HepG2 (cell line): ENCODE data around the gene TTC31. TPM values are rescaled to one million over a fixed set of nuclear protein-coding genes. Genes with fewer than 3 reads are reported as not detected.
A peak's percentile ranks its signal among the peaks of the same experiment; 100 is the strongest.

ENCODE experiments used
- AHR ChIP-seq: IDR thresholded peaks from 2 replicates; pipeline ENCODE4 v1.6.1; 2018; ENCODE audit warnings: missing genetic modification reagents, missing compliant biosample characterization
- BORCS8-MEF2B ChIP-seq: sonication (generic); formaldehyde crosslinking; IDR thresholded peaks from 2 replicates; pipeline ENCODE4 v1.8.0; 2022; ENCODE audit warnings: mild to moderate bottlenecking, missing genetic modification reagents
- ESRRA ChIP-seq: sonication (generic); formaldehyde crosslinking; IDR thresholded peaks from 2 replicates; pipeline ENCODE4 v1.5.1; 2020; ENCODE audit warnings: mild to moderate bottlenecking, low read depth, missing genetic modification reagents
- GABPA ChIP-seq, 2 experiments: IDR thresholded peaks; 2 replicates each; pipeline ENCODE4 v1.6.1; 2011 to 2016; ENCODE audit warnings: low read depth in 2 of 2, low read length in 1 of 2, missing biosample characterization in 1 of 2, missing genetic modification characterization in 1 of 2
- KAT7 ChIP-seq: IDR thresholded peaks from 2 replicates; pipeline ENCODE4 v1.6.1; 2018; ENCODE audit warnings: borderline replicate concordance, missing compliant biosample characterization
- MAZ ChIP-seq, 2 experiments: sonication (generic) in 1 of 2; formaldehyde crosslinking in 1 of 2; IDR thresholded peaks; 2 replicates each; pipeline versions ENCODE4 v1.5.0 to v1.6.1; 2012 to 2020; ENCODE audit warnings: low read depth in 2 of 2, mild to moderate bottlenecking in 2 of 2, borderline replicate concordance in 1 of 2, improper control_type of control experiment in 1 of 2, low read length in 1 of 2, missing genetic modification reagents in 1 of 2, moderate library complexity in 1 of 2
- MYC ChIP-seq: sonication (generic); formaldehyde crosslinking; IDR thresholded peaks from 2 replicates; pipeline ENCODE4 v1.9.0; 2021; ENCODE audit warnings: missing genetic modification reagents, borderline replicate concordance
- RORA ChIP-seq: sonication (generic); formaldehyde crosslinking; IDR thresholded peaks from 2 replicates; pipeline ENCODE4 v1.5.0; 2020; ENCODE audit warnings: mild to moderate bottlenecking, missing genetic modification reagents, moderate library complexity
- SALL1 ChIP-seq: sonication (generic); formaldehyde crosslinking; IDR thresholded peaks from 2 replicates; pipeline ENCODE4 v1.8.0; 2022; ENCODE audit warnings: mild to moderate bottlenecking, missing genetic modification reagents
- SP4 ChIP-seq: sonication (generic); formaldehyde crosslinking; IDR thresholded peaks from 2 replicates; pipeline ENCODE4 v1.8.1; 2023; ENCODE audit warnings: mild to moderate bottlenecking, missing genetic modification reagents
- ZMYM4 ChIP-seq: sonication (generic); formaldehyde crosslinking; IDR thresholded peaks from 2 replicates; pipeline ENCODE4 v1.8.1; 2023; ENCODE audit warnings: mild to moderate bottlenecking, missing genetic modification reagents
- ZNF550 ChIP-seq: sonication (generic); formaldehyde crosslinking; IDR thresholded peaks from 2 replicates; pipeline ENCODE4 v1.4.0; 2020; ENCODE audit warnings: mild to moderate bottlenecking, missing genetic modification reagents, borderline replicate concordance
- ZNF615 ChIP-seq: sonication (generic); formaldehyde crosslinking; IDR thresholded peaks from 2 replicates; pipeline ENCODE4 v1.5.0; 2020; ENCODE audit warnings: mild to moderate bottlenecking, missing genetic modification reagents, borderline replicate concordance
- ZNF772 ChIP-seq: sonication (generic); formaldehyde crosslinking; IDR thresholded peaks from 2 replicates; pipeline ENCODE4 v1.5.0; 2020; ENCODE audit warnings: mild to moderate bottlenecking, missing genetic modification reagents
- ZNF850 ChIP-seq: sonication (generic); formaldehyde crosslinking; conservative IDR thresholded peaks from 2 replicates; pipeline ENCODE4 v1.9.0; 2021; ENCODE audit warnings: mild to moderate bottlenecking, missing genetic modification reagents
- ZSCAN21 ChIP-seq: sonication (generic); formaldehyde crosslinking; IDR thresholded peaks from 2 replicates; pipeline ENCODE4 v1.8.0; 2022; ENCODE audit warnings: mild to moderate bottlenecking, missing genetic modification reagents, moderate library complexity, borderline replicate concordance
- ZSCAN25 ChIP-seq: sonication (generic); formaldehyde crosslinking; IDR thresholded peaks from 2 replicates; pipeline ENCODE4 v1.8.0; 2022; ENCODE audit warnings: mild to moderate bottlenecking, missing genetic modification reagents
- ZSCAN9 ChIP-seq: IDR thresholded peaks from 2 replicates; pipeline ENCODE4 v1.6.1; 2016; ENCODE audit warnings: borderline replicate concordance
- polyA plus RNA-seq, 8 experiments: library from polyadenylated mRNA; depleted of rRNA in 3 of 8; stranded (reverse) in 7 of 8; unstranded in 1 of 8; fragments of >200 nt; fragmentation: Illumina TruSeq in 4 of 8; extraction: Trizol in 4 of 8; gene quantifications; 2 replicates each; pipeline versions ENCODE4 v1.2.1 to v1.2.3, GENCODE V29; 2011 to 2016; ENCODE audit warnings: low read depth in 4 of 8, missing spikeins in 1 of 8, mixed read lengths in 1 of 8; ENCODE audit not compliant: insufficient read depth in 1 of 8
- total RNA-seq, 5 experiments: library from RNA; depleted of rRNA; stranded (reverse); fragments of >200 nt; fragmentation: Illumina TruSeq; extraction: Trizol; gene quantifications; 2 replicates each; pipeline ENCODE4 v1.2.3, GENCODE V29; 2016; ENCODE audit warnings: low read depth in 1 of 5
- TF ChIP-seq, protein P1 (sequence below): sonication (generic); formaldehyde crosslinking; IDR thresholded peaks from 2 replicates; pipeline ENCODE4 v1.8.1; 2023; ENCODE audit warnings: mild to moderate bottlenecking, missing genetic modification reagents
- TF ChIP-seq, protein P2 (sequence below): sonication (generic); formaldehyde crosslinking; IDR thresholded peaks from 2 replicates; pipeline ENCODE4 v1.4.0; 2020; ENCODE audit warnings: mild to moderate bottlenecking, low read depth, missing genetic modification reagents
- TF ChIP-seq, protein P3 (sequence below): sonication (generic); formaldehyde crosslinking; IDR thresholded peaks from 2 replicates; pipeline ENCODE4 v1.5.0; 2020; ENCODE audit warnings: mild to moderate bottlenecking, missing genetic modification reagents, borderline replicate concordance
- TF ChIP-seq, protein P4 (sequence below): sonication (generic); formaldehyde crosslinking; IDR thresholded peaks from 2 replicates; pipeline ENCODE4 v1.4.0; 2020; ENCODE audit warnings: mild to moderate bottlenecking, missing genetic modification reagents

TTC31 gene
- total and polyA plus RNA-seq, 2 of the 13 experiments (the other 11 are each of a cell fraction or from before 2014, with no cell fraction given), result 28.3 to 39.5 TPM

DNA sequence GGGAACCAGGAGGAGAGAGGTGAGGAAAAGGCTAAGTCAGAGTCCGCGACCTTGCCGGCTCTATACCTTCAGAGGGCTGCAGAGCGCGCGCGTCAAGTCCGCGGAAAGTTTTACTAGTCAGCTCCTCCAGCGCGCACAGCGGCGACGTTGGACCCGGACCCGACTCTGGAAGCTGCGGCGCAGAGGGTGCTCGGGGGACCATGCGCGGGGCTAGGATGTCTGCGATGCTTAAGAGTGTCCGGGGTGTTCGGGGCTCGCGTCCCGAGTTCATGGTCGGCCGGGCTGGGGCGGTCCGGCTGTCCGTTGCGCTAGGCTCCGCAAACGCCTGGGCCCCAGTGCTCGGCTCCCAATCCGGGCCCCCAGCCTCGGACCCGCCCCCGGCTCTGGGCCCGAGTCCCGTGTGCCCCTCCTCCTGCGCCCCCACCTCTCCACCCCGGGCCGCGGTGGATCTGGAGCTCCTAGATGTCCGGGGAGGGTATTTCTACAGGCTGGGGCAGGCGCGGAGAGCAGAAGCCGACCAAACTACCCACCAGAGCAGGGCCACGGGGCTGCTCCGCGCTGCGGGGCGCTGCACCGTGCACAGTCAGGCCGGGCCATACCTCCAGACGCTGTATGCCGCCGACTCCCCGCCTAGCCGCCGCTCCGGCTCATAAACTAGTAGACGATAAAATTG is 16.5 kb downstream of the TTC31 start, which contains the start of gene LBX2 (continued):
- TF ChIP-seq, protein P1, sequence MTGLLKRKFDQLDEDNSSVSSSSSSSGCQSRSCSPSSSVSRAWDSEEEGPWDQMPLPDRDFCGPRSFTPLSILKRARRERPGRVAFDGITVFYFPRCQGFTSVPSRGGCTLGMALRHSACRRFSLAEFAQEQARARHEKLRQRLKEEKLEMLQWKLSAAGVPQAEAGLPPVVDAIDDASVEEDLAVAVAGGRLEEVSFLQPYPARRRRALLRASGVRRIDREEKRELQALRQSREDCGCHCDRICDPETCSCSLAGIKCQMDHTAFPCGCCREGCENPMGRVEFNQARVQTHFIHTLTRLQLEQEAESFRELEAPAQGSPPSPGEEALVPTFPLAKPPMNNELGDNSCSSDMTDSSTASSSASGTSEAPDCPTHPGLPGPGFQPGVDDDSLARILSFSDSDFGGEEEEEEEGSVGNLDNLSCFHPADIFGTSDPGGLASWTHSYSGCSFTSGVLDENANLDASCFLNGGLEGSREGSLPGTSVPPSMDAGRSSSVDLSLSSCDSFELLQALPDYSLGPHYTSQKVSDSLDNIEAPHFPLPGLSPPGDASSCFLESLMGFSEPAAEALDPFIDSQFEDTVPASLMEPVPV (CRISPR knock-in tag), result 0 out of 2 replicates have a peak, but pooled peaks have one; percentile 53
- TF ChIP-seq ZSCAN21 (CRISPR knock-in tag) (0 out of 2 replicates have a peak, but pooled peaks have one; percentile 15), SP4 (CRISPR knock-in tag) (0 out of 2 replicates have a peak, but pooled peaks have one; percentile 1), BORCS8-MEF2B (CRISPR knock-in tag) (no peak; the same call in 1 of the 2 replicates), KAT7 (CRISPR knock-in tag) (0 out of 2 replicates have a peak, but pooled peaks have one; percentile 19), ZNF772 (CRISPR knock-in tag) (peak; percentile 26; the same call in 1 of the 2 replicates), ZSCAN25 (CRISPR knock-in tag) (no peak), ZMYM4 (peak; percentile 5; the same call in 1 of the 2 replicates), MYC (CRISPR knock-in tag) (0 out of 2 replicates have a peak, but pooled peaks have one; percentile 7), RORA (CRISPR knock-in tag) (no peak), ZNF615 (CRISPR knock-in tag) (no peak), GABPA (IDR thresholded peaks at IDR 0.05; ENCODE audit: low read depth, low read length) (no peak), GABPA (CRISPR knock-in tag; IDR thresholded peaks at IDR 0.05; ENCODE audit: low read depth) (no peak), MAZ (IDR thresholded peaks at IDR 0.05; ENCODE audit: borderline replicate concordance, low read depth, low read length) (peak; percentile 70), MAZ (CRISPR knock-in tag; IDR thresholded peaks at IDR 0.05; ENCODE audit: low read depth) (peak; percentile 89), ZNF550 (CRISPR knock-in tag) (no peak), AHR (no peak), ZSCAN9 (CRISPR knock-in tag) (no peak), ZNF850 (CRISPR knock-in tag) (no peak), ESRRA (CRISPR knock-in tag) (peak; percentile 58; the same call in 1 of the 2 replicates), SALL1 (no peak)
- TF ChIP-seq, protein P2, sequence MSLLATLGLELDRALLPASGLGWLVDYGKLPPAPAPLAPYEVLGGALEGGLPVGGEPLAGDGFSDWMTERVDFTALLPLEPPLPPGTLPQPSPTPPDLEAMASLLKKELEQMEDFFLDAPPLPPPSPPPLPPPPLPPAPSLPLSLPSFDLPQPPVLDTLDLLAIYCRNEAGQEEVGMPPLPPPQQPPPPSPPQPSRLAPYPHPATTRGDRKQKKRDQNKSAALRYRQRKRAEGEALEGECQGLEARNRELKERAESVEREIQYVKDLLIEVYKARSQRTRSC, result no peak
- TF ChIP-seq, protein P3, sequence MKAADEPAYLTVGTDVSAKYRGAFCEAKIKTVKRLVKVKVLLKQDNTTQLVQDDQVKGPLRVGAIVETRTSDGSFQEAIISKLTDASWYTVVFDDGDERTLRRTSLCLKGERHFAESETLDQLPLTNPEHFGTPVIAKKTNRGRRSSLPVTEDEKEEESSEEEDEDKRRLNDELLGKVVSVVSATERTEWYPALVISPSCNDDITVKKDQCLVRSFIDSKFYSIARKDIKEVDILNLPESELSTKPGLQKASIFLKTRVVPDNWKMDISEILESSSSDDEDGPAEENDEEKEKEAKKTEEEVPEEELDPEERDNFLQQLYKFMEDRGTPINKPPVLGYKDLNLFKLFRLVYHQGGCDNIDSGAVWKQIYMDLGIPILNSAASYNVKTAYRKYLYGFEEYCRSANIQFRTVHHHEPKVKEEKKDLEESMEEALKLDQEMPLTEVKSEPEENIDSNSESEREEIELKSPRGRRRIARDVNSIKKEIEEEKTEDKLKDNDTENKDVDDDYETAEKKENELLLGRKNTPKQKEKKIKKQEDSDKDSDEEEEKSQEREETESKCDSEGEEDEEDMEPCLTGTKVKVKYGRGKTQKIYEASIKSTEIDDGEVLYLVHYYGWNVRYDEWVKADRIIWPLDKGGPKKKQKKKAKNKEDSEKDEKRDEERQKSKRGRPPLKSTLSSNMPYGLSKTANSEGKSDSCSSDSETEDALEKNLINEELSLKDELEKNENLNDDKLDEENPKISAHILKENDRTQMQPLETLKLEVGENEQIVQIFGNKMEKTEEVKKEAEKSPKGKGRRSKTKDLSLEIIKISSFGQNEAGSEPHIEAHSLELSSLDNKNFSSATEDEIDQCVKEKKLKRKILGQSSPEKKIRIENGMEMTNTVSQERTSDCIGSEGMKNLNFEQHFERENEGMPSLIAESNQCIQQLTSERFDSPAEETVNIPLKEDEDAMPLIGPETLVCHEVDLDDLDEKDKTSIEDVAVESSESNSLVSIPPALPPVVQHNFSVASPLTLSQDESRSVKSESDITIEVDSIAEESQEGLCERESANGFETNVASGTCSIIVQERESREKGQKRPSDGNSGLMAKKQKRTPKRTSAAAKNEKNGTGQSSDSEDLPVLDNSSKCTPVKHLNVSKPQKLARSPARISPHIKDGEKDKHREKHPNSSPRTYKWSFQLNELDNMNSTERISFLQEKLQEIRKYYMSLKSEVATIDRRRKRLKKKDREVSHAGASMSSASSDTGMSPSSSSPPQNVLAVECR (CRISPR knock-in tag), result peak; percentile 56; the same call in 1 of the 2 replicates
- TF ChIP-seq, protein P4, sequence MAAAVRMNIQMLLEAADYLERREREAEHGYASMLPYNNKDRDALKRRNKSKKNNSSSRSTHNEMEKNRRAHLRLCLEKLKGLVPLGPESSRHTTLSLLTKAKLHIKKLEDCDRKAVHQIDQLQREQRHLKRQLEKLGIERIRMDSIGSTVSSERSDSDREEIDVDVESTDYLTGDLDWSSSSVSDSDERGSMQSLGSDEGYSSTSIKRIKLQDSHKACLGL (CRISPR knock-in tag), result 0 out of 2 replicates have a peak, but pooled peaks have one; percentile 52
